ENCODE data around the gene KRI1. TPM values are rescaled to one million over a fixed set of nuclear protein-coding genes. Genes with fewer than 3 reads are reported as not detected.

KRI1 gene
- total RNA-seq, 1 donor from 2014 or later: 21.9 TPM

DNA sequence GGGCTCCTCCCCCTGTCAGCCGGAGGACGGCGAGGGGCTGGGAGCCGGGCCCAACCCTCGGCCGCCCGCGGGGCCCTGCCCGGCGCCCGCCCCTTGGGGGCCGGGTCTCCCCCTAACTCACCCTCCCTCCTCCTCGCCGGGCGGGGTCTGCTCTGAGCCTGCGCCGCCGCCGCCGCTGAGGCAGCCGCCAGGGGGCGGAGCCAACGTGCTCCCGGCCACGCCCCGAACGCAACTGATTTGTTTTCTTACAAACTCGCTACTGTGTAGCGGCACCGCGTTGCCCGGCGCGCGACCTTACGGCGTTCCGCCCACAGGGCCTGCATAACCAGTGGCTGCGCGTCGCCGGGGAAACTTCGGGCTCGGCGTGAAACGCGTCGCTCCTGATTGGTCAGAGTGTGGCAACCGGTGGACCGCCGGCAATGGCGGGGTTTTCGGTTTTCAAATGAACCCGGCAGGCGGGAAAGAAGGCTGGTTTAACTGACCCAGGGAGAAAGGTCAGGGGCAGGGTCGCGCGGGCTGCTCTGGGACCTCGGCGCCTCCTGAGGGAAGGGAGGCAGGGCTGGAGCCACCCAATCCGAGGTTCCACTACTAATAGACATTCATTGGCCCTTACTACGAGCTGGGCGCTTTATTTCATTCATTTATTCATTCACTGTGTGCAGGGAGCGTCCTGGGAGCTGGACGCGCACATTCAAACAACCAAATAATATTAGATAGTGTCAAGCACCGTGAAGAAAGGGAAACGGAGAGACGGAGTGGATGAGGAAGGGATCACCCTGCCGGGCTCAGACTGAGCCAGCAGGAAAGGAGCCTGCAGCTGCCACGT, 3.2 kb upstream of the KRI1 start, which contains the start of gene CDKN2D:
CDKN2D (minus strand) TSS at position 154 of the 826 bp plus-strand sequence. CDS start 326 bp downstream, outside the sequence.
- H3K9me3 ChIP-seq: no peaks in the 10 kb centered on the region
- H3K27ac ChIP-seq: peak within 1 kb of the TSS; percentile 78 to 93
- no peaks in the 10 kb centered on the region for H3K36me3 ChIP-seq
- DNase-seq (ENCODE audit: low spot score in 2 of 2): peak; percentile 99 to 100
- intact Hi-C loops (cut with DNase I): loop anchor here (1.0 to 2.0 kb wide), 3 partner anchors 85 to 164 kb away; partner anchors contain the start of gene ILF3
- no peaks in the 10 kb centered on the region for H3K27me3 ChIP-seq
- H3K4me3 ChIP-seq: peak within 1 kb of the TSS; percentile 88 to 98
- TF ChIP-seq, protein P1, sequence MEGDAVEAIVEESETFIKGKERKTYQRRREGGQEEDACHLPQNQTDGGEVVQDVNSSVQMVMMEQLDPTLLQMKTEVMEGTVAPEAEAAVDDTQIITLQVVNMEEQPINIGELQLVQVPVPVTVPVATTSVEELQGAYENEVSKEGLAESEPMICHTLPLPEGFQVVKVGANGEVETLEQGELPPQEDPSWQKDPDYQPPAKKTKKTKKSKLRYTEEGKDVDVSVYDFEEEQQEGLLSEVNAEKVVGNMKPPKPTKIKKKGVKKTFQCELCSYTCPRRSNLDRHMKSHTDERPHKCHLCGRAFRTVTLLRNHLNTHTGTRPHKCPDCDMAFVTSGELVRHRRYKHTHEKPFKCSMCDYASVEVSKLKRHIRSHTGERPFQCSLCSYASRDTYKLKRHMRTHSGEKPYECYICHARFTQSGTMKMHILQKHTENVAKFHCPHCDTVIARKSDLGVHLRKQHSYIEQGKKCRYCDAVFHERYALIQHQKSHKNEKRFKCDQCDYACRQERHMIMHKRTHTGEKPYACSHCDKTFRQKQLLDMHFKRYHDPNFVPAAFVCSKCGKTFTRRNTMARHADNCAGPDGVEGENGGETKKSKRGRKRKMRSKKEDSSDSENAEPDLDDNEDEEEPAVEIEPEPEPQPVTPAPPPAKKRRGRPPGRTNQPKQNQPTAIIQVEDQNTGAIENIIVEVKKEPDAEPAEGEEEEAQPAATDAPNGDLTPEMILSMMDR (IDR thresholded peaks at IDR 0.05): peak in 2 of 3 experiments; percentile 45 to 47
- peaks cover 12 to 30% of the 10 kb centered on the region in 2 donors for H3K4me1 ChIP-seq

GRCh38 chr19:10568062-10568825, 2.4 kb upstream of the KRI1 start:
- no peak for DNase-seq (ENCODE audit: low spot score in 2 of 2)
- intact Hi-C loops (cut with DNase I): loop anchor here (2.0 kb wide), 2 partner anchors 89 to 163 kb away; no protein-coding TSS in a partner anchor

GRCh38 chr19:10567656-10568055, 1.8 kb upstream of the KRI1 start:
- Histone ChIP-seq H3K27ac (peak overlapping the region; percentile 78 to 93), H3K9me3 (no peaks in the 10 kb centered on the region), H3K4me3 (peak overlapping the region; percentile 88 to 98), H3K27me3 (no peaks in the 10 kb centered on the region), H3K36me3 (no peaks in the 10 kb centered on the region), H3K4me1 (peaks cover 12 to 30% of the 10 kb centered on the region in 2 donors)
- intact Hi-C loops (cut with DNase I): loop anchor here (2.0 kb wide), 2 partner anchors 89 to 163 kb away; no protein-coding TSS in a partner anchor
- DNase-seq (ENCODE audit: low spot score in 2 of 2): no peak
- TF ChIP-seq, protein P1 (IDR thresholded peaks at IDR 0.05): no peak

More at GRCh38 chr19:10568062-10568825, 2.4 kb upstream of the KRI1 start:
- TF ChIP-seq, protein P1 (IDR thresholded peaks at IDR 0.05): no peak
- H3K27ac ChIP-seq: peak overlapping the region; percentile 78 to 93
- H3K9me3 ChIP-seq: no peaks in the 10 kb centered on the region
- H3K36me3 ChIP-seq: no peaks in the 10 kb centered on the region
- H3K27me3 ChIP-seq: no peaks in the 10 kb centered on the region
- peaks cover 12 to 30% of the 10 kb centered on the region in 2 donors for H3K4me1 ChIP-seq
- peak overlapping the region; percentile 88 to 98 for H3K4me3 ChIP-seq

GRCh38 chr19:10566658-10567410, 1.0 kb upstream of the KRI1 start:
- no peaks in the 10 kb centered on the region for H3K27me3 ChIP-seq
- H3K36me3 ChIP-seq: no peaks in the 10 kb centered on the region
- H3K4me1 ChIP-seq: peaks cover 12 to 26% of the 10 kb centered on the region in 2 donors
- peak overlapping the region; percentile 78 to 93 for H3K27ac ChIP-seq
- no peaks in the 10 kb centered on the region for H3K9me3 ChIP-seq
- TF ChIP-seq, protein P1 (IDR thresholded peaks at IDR 0.05): no peak
- intact Hi-C loops (cut with DNase I): loop anchor here (1.0 kb wide), 1 partner anchor 65 kb away; no protein-coding TSS in a partner anchor
- peak in 1 of 2 donors; percentile 71 for DNase-seq (ENCODE audit: low spot score in 2 of 2)
- H3K4me3 ChIP-seq: peak overlapping the region; percentile 61 to 98

DNA sequence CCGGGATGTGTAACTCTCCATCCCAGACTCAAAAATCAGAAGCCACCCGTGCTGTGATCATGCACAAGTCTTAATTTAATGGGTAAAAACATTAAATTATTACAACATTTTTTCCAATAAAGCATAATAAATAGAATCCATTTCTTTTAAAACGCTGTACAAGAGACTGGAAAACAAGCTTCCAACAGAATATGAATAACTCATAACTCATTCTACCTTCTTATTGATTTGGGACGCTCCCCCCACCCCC, 523 bp upstream of the KRI1 start:
- Histone ChIP-seq H3K9me3 (no peaks in the 10 kb centered on the region), H3K27ac (peak overlapping the region; percentile 78 to 93), H3K4me3 (peak overlapping the region; percentile 61 to 98), H3K27me3 (no peaks in the 10 kb centered on the region), H3K4me1 (peaks cover 12 to 26% of the 10 kb centered on the region in 2 donors), H3K36me3 (peaks cover 0 to 4% of the 10 kb centered on the region in 2 donors)
- no peak for DNase-seq (ENCODE audit: low spot score in 2 of 2)
- TF ChIP-seq, protein P1 (IDR thresholded peaks at IDR 0.05): no peak
- intact Hi-C loops (cut with DNase I): loop anchor here (1.0 kb wide), 1 partner anchor 64 kb away; no protein-coding TSS in a partner anchor
